ENCODE results near the gene OGFOD2.

GRCh38 chr12:122988612-122989212 is 13.7 kb downstream of the OGFOD2 start:
- TF ChIP-seq EZH2 (IDR thresholded peaks at IDR 0.05; ENCODE audit: borderline replicate concordance, insufficient read depth, low read depth, low read length, poor library complexity, severe bottlenecking) = no peak
- TF ChIP-seq CTCF (IDR thresholded peaks at IDR 0.05) = no peak
